WTC11 (cell line): ENCODE measurements around the gene RELB.

Source experiments
- ESRRA ChIP-seq: sonication (generic); formaldehyde crosslinking; IDR thresholded peaks from 2 replicates; pipeline ENCODE4 v1.8.1; 2022; ENCODE audit warnings: mild to moderate bottlenecking, missing genetic modification reagents, borderline replicate concordance
- TF ChIP-seq, protein P1 (sequence below): fragments of 200-600 bp; IDR thresholded peaks from 2 replicates; pipeline ENCODE4 v1.8.0; 2022; ENCODE audit warnings: antibody characterized with exemption
- TF ChIP-seq, protein P2 (sequence below): sonication (generic); formaldehyde crosslinking; IDR thresholded peaks from 2 replicates; pipeline ENCODE4 v1.8.0; 2022; ENCODE audit warnings: mild to moderate bottlenecking, missing genetic modification reagents
- TF ChIP-seq, protein P3 (sequence below): sonication (generic); formaldehyde crosslinking; conservative IDR thresholded peaks from 2 replicates; pipeline ENCODE4 v1.8.1; 2022; ENCODE audit warnings: mild to moderate bottlenecking, missing genetic modification reagents
- TF ChIP-seq, protein P4 (sequence below): sonication (generic); formaldehyde crosslinking; IDR thresholded peaks from 2 replicates; pipeline ENCODE4 v1.8.1; 2022; ENCODE audit warnings: mild to moderate bottlenecking, moderate library complexity, missing genetic modification reagents

DNA sequence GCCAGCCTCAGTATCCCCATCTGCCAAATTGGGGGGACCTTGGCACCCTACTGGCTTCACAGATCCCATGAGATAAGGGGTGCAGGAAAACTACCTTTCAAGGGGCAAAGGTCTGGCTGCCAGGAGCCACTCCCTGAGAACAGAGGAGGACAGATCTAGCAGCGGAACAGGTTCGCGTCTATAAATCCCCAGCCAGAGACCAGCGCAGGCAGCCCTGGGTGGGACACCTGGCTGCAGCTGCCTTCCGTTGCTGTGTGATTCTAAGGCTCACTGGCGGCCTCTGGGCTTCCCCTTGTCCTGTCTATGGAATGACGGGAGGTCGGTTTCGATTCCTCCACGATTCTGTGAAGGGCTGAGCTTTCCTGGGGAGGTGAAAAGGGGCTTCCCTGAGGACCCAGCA is 7.3 kb downstream of the RELB start:
- TF ChIP-seq, protein P1, sequence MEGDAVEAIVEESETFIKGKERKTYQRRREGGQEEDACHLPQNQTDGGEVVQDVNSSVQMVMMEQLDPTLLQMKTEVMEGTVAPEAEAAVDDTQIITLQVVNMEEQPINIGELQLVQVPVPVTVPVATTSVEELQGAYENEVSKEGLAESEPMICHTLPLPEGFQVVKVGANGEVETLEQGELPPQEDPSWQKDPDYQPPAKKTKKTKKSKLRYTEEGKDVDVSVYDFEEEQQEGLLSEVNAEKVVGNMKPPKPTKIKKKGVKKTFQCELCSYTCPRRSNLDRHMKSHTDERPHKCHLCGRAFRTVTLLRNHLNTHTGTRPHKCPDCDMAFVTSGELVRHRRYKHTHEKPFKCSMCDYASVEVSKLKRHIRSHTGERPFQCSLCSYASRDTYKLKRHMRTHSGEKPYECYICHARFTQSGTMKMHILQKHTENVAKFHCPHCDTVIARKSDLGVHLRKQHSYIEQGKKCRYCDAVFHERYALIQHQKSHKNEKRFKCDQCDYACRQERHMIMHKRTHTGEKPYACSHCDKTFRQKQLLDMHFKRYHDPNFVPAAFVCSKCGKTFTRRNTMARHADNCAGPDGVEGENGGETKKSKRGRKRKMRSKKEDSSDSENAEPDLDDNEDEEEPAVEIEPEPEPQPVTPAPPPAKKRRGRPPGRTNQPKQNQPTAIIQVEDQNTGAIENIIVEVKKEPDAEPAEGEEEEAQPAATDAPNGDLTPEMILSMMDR = no peak
- TF ChIP-seq, protein P2, sequence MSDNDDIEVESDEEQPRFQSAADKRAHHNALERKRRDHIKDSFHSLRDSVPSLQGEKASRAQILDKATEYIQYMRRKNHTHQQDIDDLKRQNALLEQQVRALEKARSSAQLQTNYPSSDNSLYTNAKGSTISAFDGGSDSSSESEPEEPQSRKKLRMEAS = no peak
- TF ChIP-seq ESRRA = no peak
- TF ChIP-seq, protein P3, sequence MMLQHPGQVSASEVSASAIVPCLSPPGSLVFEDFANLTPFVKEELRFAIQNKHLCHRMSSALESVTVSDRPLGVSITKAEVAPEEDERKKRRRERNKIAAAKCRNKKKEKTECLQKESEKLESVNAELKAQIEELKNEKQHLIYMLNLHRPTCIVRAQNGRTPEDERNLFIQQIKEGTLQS = no peak
- TF ChIP-seq, protein P4, sequence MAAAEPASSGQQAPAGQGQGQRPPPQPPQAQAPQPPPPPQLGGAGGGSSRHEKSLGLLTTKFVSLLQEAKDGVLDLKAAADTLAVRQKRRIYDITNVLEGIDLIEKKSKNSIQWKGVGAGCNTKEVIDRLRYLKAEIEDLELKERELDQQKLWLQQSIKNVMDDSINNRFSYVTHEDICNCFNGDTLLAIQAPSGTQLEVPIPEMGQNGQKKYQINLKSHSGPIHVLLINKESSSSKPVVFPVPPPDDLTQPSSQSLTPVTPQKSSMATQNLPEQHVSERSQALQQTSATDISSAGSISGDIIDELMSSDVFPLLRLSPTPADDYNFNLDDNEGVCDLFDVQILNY = no peak
